AG09309 (cell line): ENCODE measurements around the gene WNT3A.

ENCODE experiments used
- DNase-seq: peaks from one replicate; pipeline ENCODE4 v3.0.0-alpha.2; 2010; ENCODE audit warnings: low read depth
- H3K4me3 ChIP-seq: 2 replicates; pipeline ENCODE4 v1.5.1; 2011; ENCODE audit warnings: mild to moderate bottlenecking, low read depth, low read length, moderate library complexity; ENCODE audit not compliant: control insufficient read depth
- CTCF ChIP-seq: IDR thresholded peaks from 2 replicates; pipeline ENCODE4 v1.5.1; 2011; ENCODE audit warnings: mild to moderate bottlenecking, low read depth, low read length, inconsistent platforms; ENCODE audit not compliant: insufficient read depth, control insufficient read depth; ENCODE audit errors: missing control alignments

The WNT3A gene

GRCh38 chr1:228071839-228072657 is 65.2 kb downstream of the WNT3A start:
- no peak for DNase-seq
- H3K4me3 ChIP-seq: no peak overlapping the region
- TF ChIP-seq CTCF: no peak

GRCh38 chr1:228072658-228073043 is 65.9 kb downstream of the WNT3A start:
- no peak for TF ChIP-seq CTCF
- H3K4me3 ChIP-seq: no peak overlapping the region
- DNase-seq: no peak

- no peak for DNase-seq
- no peak for TF ChIP-seq CTCF
- no peak overlapping the region for H3K4me3 ChIP-seq
Observed at GRCh38 chr1:228073061-228073856, 66.5 kb downstream of the WNT3A start.

GRCh38 chr1:228073857-228074545 is 67.2 kb downstream of the WNT3A start:
- H3K4me3 ChIP-seq: no peak overlapping the region
- TF ChIP-seq CTCF: peak; percentile 35
- DNase-seq: no peak

GRCh38 chr1:228074954-228075730 is 68.3 kb downstream of the WNT3A start:
- H3K4me3 ChIP-seq: no peak overlapping the region
- no peak for TF ChIP-seq CTCF
- DNase-seq: no peak

GRCh38 chr1:228075801-228076271 is 69.0 kb downstream of the WNT3A start:
- DNase-seq: no peak
- TF ChIP-seq CTCF: no peak
- no peak overlapping the region for H3K4me3 ChIP-seq
